HepG2 (cell line): Measurements from ENCODE around the gene IFNAR1. TPM values are rescaled to one million over a fixed set of nuclear protein-coding genes. Genes with fewer than 3 reads are reported as not detected.

Experiments
- ARHGAP35 ChIP-seq: sonication (generic); formaldehyde crosslinking; IDR thresholded peaks from 2 replicates; pipeline ENCODE4 v1.9.0; 2022; ENCODE audit warnings: mild to moderate bottlenecking, inconsistent platforms, moderate library complexity, missing genetic modification reagents, borderline replicate concordance
- CREB3 ChIP-seq: sonication (generic); formaldehyde crosslinking; IDR thresholded peaks from 2 replicates; pipeline ENCODE4 v1.5.0; 2020; ENCODE audit warnings: missing genetic modification reagents
- HMG20A ChIP-seq: IDR thresholded peaks from 2 replicates; pipeline ENCODE4 v1.6.1; 2016; ENCODE audit warnings: borderline replicate concordance
- HNF1B ChIP-seq: sonication (generic); formaldehyde crosslinking; IDR thresholded peaks from 2 replicates; pipeline ENCODE4 v1.5.1; 2020; ENCODE audit warnings: mild to moderate bottlenecking, moderate library complexity, missing genetic modification reagents
- PAXIP1 ChIP-seq: sonication (generic); formaldehyde crosslinking; conservative IDR thresholded peaks from 2 replicates; pipeline ENCODE4 v1.4.0; 2020; ENCODE audit warnings: mild to moderate bottlenecking, missing genetic modification reagents, moderate library complexity
- SOX6 ChIP-seq, 2 experiments: fragments of 450-650 bp in 1 of 2; sonication (generic) in 1 of 2; formaldehyde crosslinking in 1 of 2; IDR thresholded peaks; 2 replicates each; pipeline versions ENCODE4 v1.4.0 to v1.6.1; 2017 to 2020; ENCODE audit warnings: antibody characterized with exemption in 1 of 2, mild to moderate bottlenecking in 1 of 2, missing genetic modification reagents in 1 of 2
- TAF1 ChIP-seq: sonication (generic); formaldehyde crosslinking; IDR thresholded peaks from 2 replicates; pipeline ENCODE4 v1.4.0; 2020; ENCODE audit warnings: missing genetic modification reagents
- TOPORS ChIP-seq: sonication (generic); formaldehyde crosslinking; IDR thresholded peaks from 2 replicates; pipeline ENCODE4 v1.8.0; 2023; ENCODE audit warnings: mild to moderate bottlenecking, missing genetic modification reagents
- ZNF501 ChIP-seq: sonication (generic); formaldehyde crosslinking; IDR thresholded peaks from 2 replicates; pipeline ENCODE4 v1.5.1; 2020; ENCODE audit warnings: mild to moderate bottlenecking, moderate library complexity, missing genetic modification reagents
- ZNF615 ChIP-seq: sonication (generic); formaldehyde crosslinking; IDR thresholded peaks from 2 replicates; pipeline ENCODE4 v1.5.0; 2020; ENCODE audit warnings: mild to moderate bottlenecking, missing genetic modification reagents, borderline replicate concordance
- ZNF891 ChIP-seq: sonication (generic); formaldehyde crosslinking; IDR thresholded peaks from 2 replicates; pipeline ENCODE4 v1.5.0; 2020; ENCODE audit warnings: mild to moderate bottlenecking, missing genetic modification reagents
- polyA plus RNA-seq, 8 experiments: library from polyadenylated mRNA; depleted of rRNA in 3 of 8; stranded (reverse) in 7 of 8; unstranded in 1 of 8; fragments of >200 nt; fragmentation: Illumina TruSeq in 4 of 8; extraction: Trizol in 4 of 8; gene quantifications; 2 replicates each; pipeline versions ENCODE4 v1.2.1 to v1.2.3, GENCODE V29; 2011 to 2016; ENCODE audit warnings: low read depth in 4 of 8, missing spikeins in 1 of 8, mixed read lengths in 1 of 8; ENCODE audit not compliant: insufficient read depth in 1 of 8
- total RNA-seq, 5 experiments: library from RNA; depleted of rRNA; stranded (reverse); fragments of >200 nt; fragmentation: Illumina TruSeq; extraction: Trizol; gene quantifications; 2 replicates each; pipeline ENCODE4 v1.2.3, GENCODE V29; 2016; ENCODE audit warnings: low read depth in 1 of 5
- TF ChIP-seq, protein P1 (sequence below): sonication (generic); formaldehyde crosslinking; IDR thresholded peaks from 2 replicates; pipeline ENCODE4 v1.5.1; 2020; ENCODE audit warnings: mild to moderate bottlenecking, missing genetic modification reagents, borderline replicate concordance
- TF ChIP-seq, protein P2 (sequence below): sonication (generic); formaldehyde crosslinking; IDR thresholded peaks from 2 replicates; pipeline ENCODE4 v1.9.0; 2022; ENCODE audit warnings: missing genetic modification reagents, mild to moderate bottlenecking, borderline replicate concordance

IFNAR1 gene
- total and polyA plus RNA-seq, 2 of the 13 experiments (the other 11 are each of a cell fraction or from before 2014, with no cell fraction given), result 6.7 to 9.3 TPM

GRCh38 chr21:33403786-33404585, 79.2 kb downstream of the IFNAR1 start (continued):
- TF ChIP-seq, protein P1, sequence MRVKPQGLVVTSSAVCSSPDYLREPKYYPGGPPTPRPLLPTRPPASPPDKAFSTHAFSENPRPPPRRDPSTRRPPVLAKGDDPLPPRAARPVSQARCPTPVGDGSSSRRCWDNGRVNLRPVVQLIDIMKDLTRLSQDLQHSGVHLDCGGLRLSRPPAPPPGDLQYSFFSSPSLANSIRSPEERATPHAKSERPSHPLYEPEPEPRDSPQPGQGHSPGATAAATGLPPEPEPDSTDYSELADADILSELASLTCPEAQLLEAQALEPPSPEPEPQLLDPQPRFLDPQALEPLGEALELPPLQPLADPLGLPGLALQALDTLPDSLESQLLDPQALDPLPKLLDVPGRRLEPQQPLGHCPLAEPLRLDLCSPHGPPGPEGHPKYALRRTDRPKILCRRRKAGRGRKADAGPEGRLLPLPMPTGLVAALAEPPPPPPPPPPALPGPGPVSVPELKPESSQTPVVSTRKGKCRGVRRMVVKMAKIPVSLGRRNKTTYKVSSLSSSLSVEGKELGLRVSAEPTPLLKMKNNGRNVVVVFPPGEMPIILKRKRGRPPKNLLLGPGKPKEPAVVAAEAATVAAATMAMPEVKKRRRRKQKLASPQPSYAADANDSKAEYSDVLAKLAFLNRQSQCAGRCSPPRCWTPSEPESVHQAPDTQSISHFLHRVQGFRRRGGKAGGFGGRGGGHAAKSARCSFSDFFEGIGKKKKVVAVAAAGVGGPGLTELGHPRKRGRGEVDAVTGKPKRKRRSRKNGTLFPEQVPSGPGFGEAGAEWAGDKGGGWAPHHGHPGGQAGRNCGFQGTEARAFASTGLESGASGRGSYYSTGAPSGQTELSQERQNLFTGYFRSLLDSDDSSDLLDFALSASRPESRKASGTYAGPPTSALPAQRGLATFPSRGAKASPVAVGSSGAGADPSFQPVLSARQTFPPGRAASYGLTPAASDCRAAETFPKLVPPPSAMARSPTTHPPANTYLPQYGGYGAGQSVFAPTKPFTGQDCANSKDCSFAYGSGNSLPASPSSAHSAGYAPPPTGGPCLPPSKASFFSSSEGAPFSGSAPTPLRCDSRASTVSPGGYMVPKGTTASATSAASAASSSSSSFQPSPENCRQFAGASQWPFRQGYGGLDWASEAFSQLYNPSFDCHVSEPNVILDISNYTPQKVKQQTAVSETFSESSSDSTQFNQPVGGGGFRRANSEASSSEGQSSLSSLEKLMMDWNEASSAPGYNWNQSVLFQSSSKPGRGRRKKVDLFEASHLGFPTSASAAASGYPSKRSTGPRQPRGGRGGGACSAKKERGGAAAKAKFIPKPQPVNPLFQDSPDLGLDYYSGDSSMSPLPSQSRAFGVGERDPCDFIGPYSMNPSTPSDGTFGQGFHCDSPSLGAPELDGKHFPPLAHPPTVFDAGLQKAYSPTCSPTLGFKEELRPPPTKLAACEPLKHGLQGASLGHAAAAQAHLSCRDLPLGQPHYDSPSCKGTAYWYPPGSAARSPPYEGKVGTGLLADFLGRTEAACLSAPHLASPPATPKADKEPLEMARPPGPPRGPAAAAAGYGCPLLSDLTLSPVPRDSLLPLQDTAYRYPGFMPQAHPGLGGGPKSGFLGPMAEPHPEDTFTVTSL (CRISPR knock-in tag), result peak; percentile 44; the same call in 1 of the 2 replicates
- TF ChIP-seq SOX6 (IDR thresholded peaks at IDR 0.05) (no peak), SOX6 (CRISPR knock-in tag; IDR thresholded peaks at IDR 0.05) (no peak), PAXIP1 (peak; percentile 15; the same call in 1 of the 2 replicates), CREB3 (CRISPR knock-in tag) (no peak), ZNF615 (CRISPR knock-in tag) (no peak), TOPORS (CRISPR knock-in tag) (0 out of 2 replicates have a peak, but pooled peaks have one; percentile 24), HMG20A (CRISPR knock-in tag) (no peak), TAF1 (CRISPR knock-in tag) (peak; percentile 52), ZNF501 (CRISPR knock-in tag) (peak; percentile 44; the same call in 1 of the 2 replicates), ARHGAP35 (CRISPR knock-in tag) (0 out of 2 replicates have a peak, but pooled peaks have one; percentile 14), HNF1B (CRISPR knock-in tag) (0 out of 2 replicates have a peak, but pooled peaks have one; percentile 16), ZNF891 (CRISPR knock-in tag) (0 out of 2 replicates have a peak, but pooled peaks have one; percentile 20)
- TF ChIP-seq, protein P2, sequence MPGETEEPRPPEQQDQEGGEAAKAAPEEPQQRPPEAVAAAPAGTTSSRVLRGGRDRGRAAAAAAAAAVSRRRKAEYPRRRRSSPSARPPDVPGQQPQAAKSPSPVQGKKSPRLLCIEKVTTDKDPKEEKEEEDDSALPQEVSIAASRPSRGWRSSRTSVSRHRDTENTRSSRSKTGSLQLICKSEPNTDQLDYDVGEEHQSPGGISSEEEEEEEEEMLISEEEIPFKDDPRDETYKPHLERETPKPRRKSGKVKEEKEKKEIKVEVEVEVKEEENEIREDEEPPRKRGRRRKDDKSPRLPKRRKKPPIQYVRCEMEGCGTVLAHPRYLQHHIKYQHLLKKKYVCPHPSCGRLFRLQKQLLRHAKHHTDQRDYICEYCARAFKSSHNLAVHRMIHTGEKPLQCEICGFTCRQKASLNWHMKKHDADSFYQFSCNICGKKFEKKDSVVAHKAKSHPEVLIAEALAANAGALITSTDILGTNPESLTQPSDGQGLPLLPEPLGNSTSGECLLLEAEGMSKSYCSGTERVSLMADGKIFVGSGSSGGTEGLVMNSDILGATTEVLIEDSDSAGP (CRISPR knock-in tag), result peak; percentile 38; the same call in 1 of the 2 replicates
